GM19193 (cell line): ENCODE measurements around the gene CDH13.

Experiments used
- POLR2A ChIP-seq: IDR thresholded peaks from 4 replicates; pipeline ENCODE4 v1.6.1; 2011; ENCODE audit not compliant: insufficient read depth, insufficient read length; ENCODE audit errors: extremely low read depth

The CDH13 gene

GRCh38 chr16:83771306-83771942 lies 1144.7 kb downstream of the CDH13 start:
- TF ChIP-seq POLR2A, result no peak

- TF ChIP-seq POLR2A, result no peak
Measured at GRCh38 chr16:83772806-83773205, 1146.0 kb downstream of the CDH13 start.

- TF ChIP-seq POLR2A, result no peak
Measured at GRCh38 chr16:83774066-83774465, 1147.3 kb downstream of the CDH13 start.

GRCh38 chr16:83776944-83777343 lies 1150.2 kb downstream of the CDH13 start:
- no peak for TF ChIP-seq POLR2A

GRCh38 chr16:83779886-83780285 lies 1153.1 kb downstream of the CDH13 start:
- TF ChIP-seq POLR2A, result no peak

GRCh38 chr16:83785455-83785854 lies 1158.7 kb downstream of the CDH13 start:
- no peak for TF ChIP-seq POLR2A

GRCh38 chr16:83789642-83790401 lies 1163.1 kb downstream of the CDH13 start:
- TF ChIP-seq POLR2A, result no peak

- no peak for TF ChIP-seq POLR2A
Measured at GRCh38 chr16:83791916-83792315, 1165.1 kb downstream of the CDH13 start.

- TF ChIP-seq POLR2A, result no peak
Measured at GRCh38 chr16:83792391-83792790, 1165.6 kb downstream of the CDH13 start.

GRCh38 chr16:83793179-83793578 lies 1166.4 kb downstream of the CDH13 start:
- no peak for TF ChIP-seq POLR2A

GRCh38 chr16:83794860-83795554 lies 1168.2 kb downstream of the CDH13 start:
- TF ChIP-seq POLR2A, result no peak

- TF ChIP-seq POLR2A, result no peak
Measured at GRCh38 chr16:83797013-83797412, 1170.2 kb downstream of the CDH13 start.

GRCh38 chr16:83799336-83799735 lies 1172.6 kb downstream of the CDH13 start:
- no peak for TF ChIP-seq POLR2A

- TF ChIP-seq POLR2A, result no peak
Measured at GRCh38 chr16:83802135-83802534, 1175.4 kb downstream of the CDH13 start.

- TF ChIP-seq POLR2A, result no peak
Measured at GRCh38 chr16:83802554-83803205, 1175.9 kb downstream of the CDH13 start.
